GM12865 (cell line): ENCODE measurements around the gene DDX5.

Experiments used
- DNase-seq: peaks from one replicate; pipeline ENCODE4 v3.0.0; 2010; ENCODE audit warnings: low read depth
- H3K4me3 ChIP-seq: 2 replicates; pipeline ENCODE4 v1.5.1; 2011; ENCODE audit warnings: mild to moderate bottlenecking, low read depth, low read length, control low read depth
- TF ChIP-seq, protein P1 (sequence below): IDR thresholded peaks from 2 replicates; pipeline ENCODE4 v1.5.1; 2011; ENCODE audit warnings: low read length, control low read depth, low read depth, inconsistent platforms; ENCODE audit not compliant: insufficient read depth; ENCODE audit errors: missing control alignments

DDX5 gene

DNA sequence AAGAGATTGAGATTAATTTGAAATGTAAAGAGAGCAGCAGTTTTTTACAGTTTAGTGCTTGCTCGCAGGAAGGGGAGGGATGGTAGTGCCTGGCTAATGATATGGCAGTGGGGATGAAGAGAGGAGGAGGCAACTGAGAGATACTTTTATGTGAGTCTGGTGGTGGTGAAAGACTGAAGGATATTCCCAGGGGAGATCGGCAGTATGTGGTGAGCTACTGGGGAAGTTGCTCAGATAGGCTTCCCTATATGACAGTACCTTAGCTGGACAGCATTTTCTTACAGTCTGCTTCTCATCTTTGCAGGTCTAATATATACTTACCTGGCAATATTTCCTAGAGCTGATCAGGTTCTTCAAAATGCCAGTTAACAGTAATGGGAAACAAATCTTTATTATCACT, 9.3 kb upstream of the DDX5 start:
- DNase-seq = no peak
- H3K4me3 ChIP-seq = no peak overlapping the region
- TF ChIP-seq, protein P1, sequence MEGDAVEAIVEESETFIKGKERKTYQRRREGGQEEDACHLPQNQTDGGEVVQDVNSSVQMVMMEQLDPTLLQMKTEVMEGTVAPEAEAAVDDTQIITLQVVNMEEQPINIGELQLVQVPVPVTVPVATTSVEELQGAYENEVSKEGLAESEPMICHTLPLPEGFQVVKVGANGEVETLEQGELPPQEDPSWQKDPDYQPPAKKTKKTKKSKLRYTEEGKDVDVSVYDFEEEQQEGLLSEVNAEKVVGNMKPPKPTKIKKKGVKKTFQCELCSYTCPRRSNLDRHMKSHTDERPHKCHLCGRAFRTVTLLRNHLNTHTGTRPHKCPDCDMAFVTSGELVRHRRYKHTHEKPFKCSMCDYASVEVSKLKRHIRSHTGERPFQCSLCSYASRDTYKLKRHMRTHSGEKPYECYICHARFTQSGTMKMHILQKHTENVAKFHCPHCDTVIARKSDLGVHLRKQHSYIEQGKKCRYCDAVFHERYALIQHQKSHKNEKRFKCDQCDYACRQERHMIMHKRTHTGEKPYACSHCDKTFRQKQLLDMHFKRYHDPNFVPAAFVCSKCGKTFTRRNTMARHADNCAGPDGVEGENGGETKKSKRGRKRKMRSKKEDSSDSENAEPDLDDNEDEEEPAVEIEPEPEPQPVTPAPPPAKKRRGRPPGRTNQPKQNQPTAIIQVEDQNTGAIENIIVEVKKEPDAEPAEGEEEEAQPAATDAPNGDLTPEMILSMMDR = no peak

GRCh38 chr17:64509179-64509578, 3.1 kb upstream of the DDX5 start:
- no peak for DNase-seq
- TF ChIP-seq, protein P1 = no peak
- no peak overlapping the region for H3K4me3 ChIP-seq

DNA sequence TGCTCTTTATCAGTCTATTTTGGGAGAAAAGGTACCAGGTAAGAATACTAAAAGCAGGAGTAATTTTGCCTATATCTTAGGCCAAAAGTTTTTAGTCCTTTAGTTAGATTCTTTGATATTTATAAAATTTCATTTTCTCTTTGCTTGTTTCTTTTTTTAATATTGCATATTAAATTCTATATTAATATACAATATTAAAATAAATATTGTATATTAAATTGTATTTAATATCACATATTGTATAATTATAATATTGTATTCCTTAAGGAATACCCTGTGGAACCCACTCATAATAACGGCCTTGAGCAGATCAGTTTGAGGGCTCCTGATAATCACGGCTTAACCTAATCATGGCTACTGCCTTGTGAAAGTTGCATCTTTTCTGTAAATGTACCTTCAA, 2.6 kb upstream of the DDX5 start:
- DNase-seq = no peak
- no peak overlapping the region; the same call in 1 of the 2 replicates for H3K4me3 ChIP-seq
- TF ChIP-seq, protein P1 = no peak

DNA sequence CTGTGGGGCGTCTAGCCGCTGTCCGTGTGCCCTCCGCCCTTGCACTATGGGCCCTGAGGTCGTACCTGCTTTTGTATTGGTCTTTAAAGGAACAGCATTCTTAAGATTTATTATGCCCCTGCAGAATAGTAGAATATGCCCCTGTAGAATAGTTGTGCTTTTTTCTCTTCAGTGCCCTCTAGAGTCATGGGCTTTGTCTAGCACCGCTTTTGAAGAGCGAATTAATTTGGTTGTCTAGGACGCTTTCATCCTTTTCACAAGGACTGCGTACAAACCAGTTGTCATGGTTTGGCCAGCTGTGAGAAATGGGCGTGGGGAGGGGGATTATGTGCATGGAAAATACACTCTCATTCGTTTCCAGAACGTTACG, 1.3 kb upstream of the DDX5 start:
- TF ChIP-seq, protein P1 = peak; percentile 41
- DNase-seq = peak; percentile 75
- peak overlapping the region; percentile 100 for H3K4me3 ChIP-seq

- peak within 1 kb of the TSS; percentile 100 for H3K4me3 ChIP-seq
- TF ChIP-seq, protein P1 = no peak
- no peak for DNase-seq
These were observed 705 bp upstream of the DDX5 start, which contains the start of gene CEP95 for GRCh38 chr17:64506576-64507412. Gene CEP95 (plus strand): TSS chr17:64506977. CDS start chr17:64507098, 121 bp downstream.

DNA sequence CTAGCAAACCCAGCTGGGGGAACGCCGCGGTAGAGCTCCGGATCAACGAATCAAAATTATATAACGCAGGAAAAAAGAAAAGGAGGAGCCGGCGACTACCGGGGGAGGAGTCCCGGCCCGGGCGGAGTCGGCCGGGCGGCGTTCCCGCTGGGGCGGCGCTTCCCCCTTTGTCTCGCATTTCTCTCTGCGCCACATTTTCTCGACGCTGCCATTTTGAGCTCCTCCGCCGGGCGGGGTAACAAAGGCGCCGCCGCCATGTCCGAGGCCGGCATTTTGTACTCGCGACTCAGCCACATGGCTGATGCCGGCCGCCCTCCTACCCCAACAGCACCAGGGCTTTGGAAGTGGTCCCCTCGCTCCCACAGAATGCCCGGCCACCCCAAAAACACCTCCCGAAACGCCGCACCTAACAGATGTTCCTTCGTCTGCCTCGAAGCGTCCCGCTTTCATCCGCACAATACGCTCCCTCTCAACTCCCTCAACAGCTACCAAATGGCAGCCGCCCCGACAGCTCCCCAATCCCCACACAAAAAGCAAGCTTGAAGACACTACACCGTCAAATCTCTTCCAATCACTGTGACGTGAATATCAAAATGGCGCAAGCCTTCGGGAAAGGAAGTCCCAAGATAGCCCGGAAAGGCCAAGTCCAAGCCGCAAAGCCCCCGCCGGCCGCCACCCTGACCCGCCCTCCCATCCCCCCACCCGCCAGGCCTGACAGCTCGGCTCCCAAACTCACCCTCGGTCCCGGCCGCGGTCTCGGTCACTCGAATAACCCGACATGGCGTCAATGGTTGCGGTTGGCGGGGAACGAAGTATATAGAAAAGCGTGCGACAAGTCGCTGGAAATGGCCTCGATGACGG, 519 bp downstream of the DDX5 start:
- H3K4me3 ChIP-seq = peak overlapping the region; percentile 100
- peak; percentile 91 for DNase-seq
- TF ChIP-seq, protein P1 = no peak
